Lower leg skin (tissue), 3 donors: Measurements from ENCODE around the gene ADCY6.
"Not testable (repeated sequence)": the region's sequence is repeated elsewhere in the genome, so short reads cannot be mapped to it uniquely, and the experiment has no call there.

Experiments
- POLR2A ChIP-seq, 2 donors: fragments of 450-650 bp; IDR thresholded peaks; one replicate each; pipeline ENCODE4 v1.6.1; 2016 to 2017; ENCODE audit warnings: antibody characterized with exemption in 2 of 2, mild to moderate bottlenecking in 1 of 2, moderate library complexity in 1 of 2
- TF ChIP-seq, protein P1 (sequence below), 3 donors: fragments of 450-650 bp; IDR thresholded peaks; one replicate each; pipeline ENCODE4 v1.5.1; 2016; ENCODE audit warnings: antibody characterized with exemption in 3 of 3, mild to moderate bottlenecking in 3 of 3, moderate library complexity in 2 of 3

DNA sequence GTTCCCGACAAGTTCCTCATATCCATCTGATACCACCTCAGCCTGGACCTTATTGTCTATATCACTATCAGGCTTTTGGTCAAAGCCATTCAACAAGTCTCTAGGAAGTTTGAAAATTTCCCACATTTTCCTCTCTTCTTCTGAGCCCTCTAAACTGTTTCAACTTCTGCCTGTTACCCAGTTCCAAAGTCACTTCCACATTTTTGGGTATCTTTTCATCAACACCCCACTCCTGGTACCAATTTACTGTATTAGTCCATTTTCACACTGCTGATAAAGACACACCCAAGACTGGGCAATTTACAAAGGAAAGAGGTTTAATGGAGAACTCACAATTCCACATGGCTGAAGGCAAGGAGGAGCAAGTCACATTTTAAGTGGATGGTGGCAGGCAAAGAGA, 68.2 kb downstream of the ADCY6 start:
- TF ChIP-seq, protein P1, sequence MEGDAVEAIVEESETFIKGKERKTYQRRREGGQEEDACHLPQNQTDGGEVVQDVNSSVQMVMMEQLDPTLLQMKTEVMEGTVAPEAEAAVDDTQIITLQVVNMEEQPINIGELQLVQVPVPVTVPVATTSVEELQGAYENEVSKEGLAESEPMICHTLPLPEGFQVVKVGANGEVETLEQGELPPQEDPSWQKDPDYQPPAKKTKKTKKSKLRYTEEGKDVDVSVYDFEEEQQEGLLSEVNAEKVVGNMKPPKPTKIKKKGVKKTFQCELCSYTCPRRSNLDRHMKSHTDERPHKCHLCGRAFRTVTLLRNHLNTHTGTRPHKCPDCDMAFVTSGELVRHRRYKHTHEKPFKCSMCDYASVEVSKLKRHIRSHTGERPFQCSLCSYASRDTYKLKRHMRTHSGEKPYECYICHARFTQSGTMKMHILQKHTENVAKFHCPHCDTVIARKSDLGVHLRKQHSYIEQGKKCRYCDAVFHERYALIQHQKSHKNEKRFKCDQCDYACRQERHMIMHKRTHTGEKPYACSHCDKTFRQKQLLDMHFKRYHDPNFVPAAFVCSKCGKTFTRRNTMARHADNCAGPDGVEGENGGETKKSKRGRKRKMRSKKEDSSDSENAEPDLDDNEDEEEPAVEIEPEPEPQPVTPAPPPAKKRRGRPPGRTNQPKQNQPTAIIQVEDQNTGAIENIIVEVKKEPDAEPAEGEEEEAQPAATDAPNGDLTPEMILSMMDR (IDR thresholded peaks at IDR 0.05) = not testable (repeated sequence)
- not testable (repeated sequence) for TF ChIP-seq POLR2A (IDR thresholded peaks at IDR 0.05)
